ENCODE data around the gene ABCC8. TPM values are rescaled to one million over a fixed set of nuclear protein-coding genes. Genes with fewer than 3 reads are reported as not detected.

Gene ABCC8
- polyA plus RNA-seq, 3 donors = not detected

- no peaks in the 10 kb centered on the region for H4K20me1 ChIP-seq (ENCODE audit: insufficient read depth, low read length)
- H3K4me3 Mint-ChIP-seq = no peak overlapping the region
Observed at GRCh38 chr11:17369684-17370243, 106.9 kb downstream of the ABCC8 start.

DNA sequence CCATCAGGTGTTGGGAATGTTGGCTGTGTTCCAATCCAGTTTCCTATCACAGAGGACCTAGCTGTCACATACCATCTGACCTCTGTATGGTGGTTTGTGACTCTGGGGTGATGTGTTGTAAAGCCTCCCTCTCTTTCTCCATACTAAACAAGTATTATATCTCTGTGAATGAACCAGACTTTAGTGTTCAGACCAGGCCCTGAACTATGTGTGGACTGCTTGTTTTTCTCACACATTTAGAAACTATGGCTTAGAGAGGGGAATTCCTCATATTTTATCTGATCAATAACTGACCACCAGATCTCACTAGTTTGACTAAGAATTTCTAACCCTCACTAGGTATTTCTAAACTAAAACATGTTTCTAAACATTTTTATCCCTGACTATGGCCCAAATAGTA, 107.6 kb downstream of the ABCC8 start:
- no peak for TF ChIP-seq CTCF (IDR thresholded peaks at IDR 0.05)
- peaks cover 51 to 71% (median 58%) of the 10 kb centered on the region in 7 donors for H3K9me3 Mint-ChIP-seq

More at GRCh38 chr11:17369684-17370243, 106.9 kb downstream of the ABCC8 start:
- peaks cover 4% of the 10 kb centered on the region for H3K4me1 Mint-ChIP-seq
- H3K27ac ChIP-seq (ENCODE audit: low read depth in 1 of 2, low read length in 2 of 2) = no peak overlapping the region
- 83% methylated on average over 1 of the region's 2 CpGs for WGBS (ENCODE audit: insufficient coverage)
- H3K4me3 ChIP-seq (replicated peaks in 1 of 3; ENCODE audit: low read depth in 2 of 3, low read length in 3 of 3) = no peak overlapping the region
- no peaks in the 10 kb centered on the region for H3K79me2 ChIP-seq (ENCODE audit: insufficient read depth, low read length)
- no peak overlapping the region for H3K27ac Mint-ChIP-seq
- H3K36me3 Mint-ChIP-seq = peaks cover 48 to 65% of the 10 kb centered on the region in 2 donors
- TF ChIP-seq CTCF (IDR thresholded peaks at IDR 0.05) = no peak
- H3K27me3 Mint-ChIP-seq (ENCODE audit: low read depth in 3 of 3) = peaks cover 0 to 2% (median 0%) of the 10 kb centered on the region in 3 donors
- H3K27me3 ChIP-seq (ENCODE audit: control insufficient read depth in 2 of 2, insufficient read depth in 2 of 2, low read length in 2 of 2) = no peaks in the 10 kb centered on the region
- H3K9me3 ChIP-seq (replicated peaks in 1 of 2; ENCODE audit: control insufficient read depth in 1 of 2, insufficient read depth in 1 of 2, low read length in 2 of 2) = peaks cover 63 to 65% of the 10 kb centered on the region in 2 donors
- H3K9ac ChIP-seq (ENCODE audit: insufficient read depth, low read length, poor library complexity, severe bottlenecking) = no peak overlapping the region
- no peak overlapping the region for H3K4me2 ChIP-seq (replicated peaks; ENCODE audit: extremely low read depth, low read length, poor library complexity, severe bottlenecking)
- peaks cover 11 to 62% of the 10 kb centered on the region in 2 donors for H3K36me3 ChIP-seq (replicated peaks in 1 of 2; ENCODE audit: control insufficient read depth in 1 of 2, insufficient read depth in 2 of 2, low read length in 2 of 2)
- no peaks in the 10 kb centered on the region for H3K4me1 ChIP-seq (ENCODE audit: control insufficient read depth in 1 of 2, insufficient read depth in 2 of 2, low read length in 2 of 2)
- intact Hi-C loops (cut with micrococcal nuclease) = no loop called here
- peaks cover 51 to 76% (median 59%) of the 10 kb centered on the region in 7 donors for H3K9me3 Mint-ChIP-seq
- no peak for DNase-seq
- no peak overlapping the region for H2AFZ ChIP-seq (ENCODE audit: insufficient read depth, low read depth, low read length, poor library complexity, severe bottlenecking)

More for the DNA sequence above, 107.6 kb downstream of the ABCC8 start:
- Histone ChIP-seq H3K27ac (ENCODE audit: low read depth in 1 of 2, low read length in 2 of 2) (no peak overlapping the region), H3K4me3 (replicated peaks in 1 of 3; ENCODE audit: low read depth in 2 of 3, low read length in 3 of 3) (no peak overlapping the region), H3K9me3 (replicated peaks in 1 of 2; ENCODE audit: control insufficient read depth in 1 of 2, insufficient read depth in 1 of 2, low read length in 2 of 2) (peaks cover 58 to 62% of the 10 kb centered on the region in 2 donors), H3K27me3 (ENCODE audit: control insufficient read depth in 2 of 2, insufficient read depth in 2 of 2, low read length in 2 of 2) (no peaks in the 10 kb centered on the region), H3K79me2 (ENCODE audit: insufficient read depth, low read length) (no peaks in the 10 kb centered on the region), H3K9ac (ENCODE audit: insufficient read depth, low read length, poor library complexity, severe bottlenecking) (no peak overlapping the region), H3K4me1 (ENCODE audit: control insufficient read depth in 1 of 2, insufficient read depth in 2 of 2, low read length in 2 of 2) (no peaks in the 10 kb centered on the region), H3K36me3 (replicated peaks in 1 of 2; ENCODE audit: control insufficient read depth in 1 of 2, insufficient read depth in 2 of 2, low read length in 2 of 2) (peaks cover 11 to 62% of the 10 kb centered on the region in 2 donors), H4K20me1 (ENCODE audit: insufficient read depth, low read length) (no peaks in the 10 kb centered on the region), H3K4me2 (replicated peaks; ENCODE audit: extremely low read depth, low read length, poor library complexity, severe bottlenecking) (no peak overlapping the region), H2AFZ (ENCODE audit: insufficient read depth, low read depth, low read length, poor library complexity, severe bottlenecking) (no peak overlapping the region)
- Mint-ChIP-seq H3K4me1 (peaks cover 4% of the 10 kb centered on the region), H3K27me3 (ENCODE audit: low read depth in 3 of 3) (peaks cover 0 to 2% (median 0%) of the 10 kb centered on the region in 3 donors), H3K36me3 (peaks cover 48 to 65% of the 10 kb centered on the region in 2 donors), H3K4me3 (no peak overlapping the region), H3K27ac (no peak overlapping the region)
- intact Hi-C loops (cut with micrococcal nuclease) = no loop called here
- no peak for DNase-seq

All from CD14-positive monocyte (primary cell).